Measurements from ENCODE around the gene RPUSD3. TPM values are rescaled to one million over a fixed set of nuclear protein-coding genes. Genes with fewer than 3 reads are reported as not detected.

Gene RPUSD3
- total and polyA plus RNA-seq, 9 of the 15 experiments (the other 6 are each of a cell fraction or from before 2014, with no cell fraction given): 13.8 to 99.0 (median 59.3) TPM

GRCh38 chr3:9820946-9821345, 22.9 kb downstream of the RPUSD3 start:
- no TSS peak for BruUV-seq (replicated peaks)
- ChIA-PET CTCF (ENCODE audit: low intra/inter-chr PET ratio) (no interaction called here), POLR2A (interaction anchor here (0.5 to 2.6 kb wide), 5 partner anchors 11 to 494 kb away, joined by 3 to 7 read pairs (median 5); no protein-coding TSS in a partner anchor)
- Histone ChIP-seq H3K4me2 (ENCODE audit: insufficient read depth, low read length) (no peak overlapping the region), H3K36me3 (ENCODE audit: control insufficient read depth, insufficient read depth, low read length) (peaks cover 43% of the 10 kb centered on the region), H3K4me1 (replicated peaks in 1 of 2; ENCODE audit: control insufficient read depth in 2 of 2, insufficient read depth in 2 of 2, low read length in 2 of 2) (peaks cover 0 to 4% of the 10 kb centered on the region in 2 experiments; a peak in 2 of 5 replicates), H3K79me2 (ENCODE audit: control insufficient read depth, insufficient read depth, low read length) (no peaks in the 10 kb centered on the region), H3K4me3 (no peak overlapping the region), H3K9me3 (replicated peaks; ENCODE audit: control insufficient read depth, insufficient read depth, low read depth, low read length) (no peaks in the 10 kb centered on the region), H2AFZ (ENCODE audit: low read depth, low read length) (no peak overlapping the region), H3K9me1 (ENCODE audit: control insufficient read depth, insufficient read depth, low read length) (peaks cover 7% of the 10 kb centered on the region), H3K27me3 (ENCODE audit: control insufficient read depth in 2 of 2, insufficient read depth in 2 of 2, low read length in 2 of 2) (no peaks in the 10 kb centered on the region), H3K27ac (ENCODE audit: extremely low read depth, low read depth, low read length) (no peak overlapping the region), H4K20me1 (replicated peaks; ENCODE audit: control insufficient read depth, insufficient read depth, low read length) (no peaks in the 10 kb centered on the region; the same call in 1 of the 2 replicates), H3K9ac (ENCODE audit: insufficient read depth in 1 of 2, low read depth in 2 of 2, low read length in 2 of 2) (no peak overlapping the region)
- intact Hi-C loops (cut with micrococcal nuclease): no loop called here
- FAIRE-seq: peak; percentile 52
- in situ Hi-C loops (cut with MboI): no loop called here
- WGBS (ENCODE audit: insufficient coverage, low coverage, missing lambda C conversion rate): 85% methylated on average over 2 of the region's 2 CpGs
- peak; percentile 34 to 50 (median 45); a peak in 5 of 6 replicates for TF ChIP-seq CTCF (IDR thresholded peaks at IDR 0.05 in 2 of 3, conservative IDR thresholded peaks at IDR 0.05 in 1 of 3; ENCODE audit: insufficient read depth in 2 of 3, low read depth in 1 of 3, low read length in 3 of 3)
- TF ChIP-seq SP2 (IDR thresholded peaks at IDR 0.05; ENCODE audit: extremely low read depth, low read depth, low read length, poor library complexity, severe bottlenecking): no peak
- no peak for DNase-seq (ENCODE audit: extremely low read depth in 1 of 4, low spot score in 3 of 4)
- peak; percentile 83 for ATAC-seq

GRCh38 chr3:9820543-9820942, 23.3 kb downstream of the RPUSD3 start:
- no peaks in the 10 kb centered on the region; the same call in 1 of the 2 replicates for H4K20me1 ChIP-seq (replicated peaks; ENCODE audit: control insufficient read depth, insufficient read depth, low read length)
- H2AFZ ChIP-seq (ENCODE audit: low read depth, low read length): no peak overlapping the region
- intact Hi-C loops (cut with micrococcal nuclease) (no loop called here), in situ Hi-C loops (cut with MboI) (no loop called here)
- H3K27me3 ChIP-seq (ENCODE audit: control insufficient read depth in 2 of 2, insufficient read depth in 2 of 2, low read length in 2 of 2): no peaks in the 10 kb centered on the region
- no peaks in the 10 kb centered on the region for H3K79me2 ChIP-seq (ENCODE audit: control insufficient read depth, insufficient read depth, low read length)
- no peak overlapping the region for H3K4me3 ChIP-seq
- ATAC-seq (peak; percentile 4; the same call in 2 of the 3 replicates), FAIRE-seq (no peak), DNase-seq (ENCODE audit: extremely low read depth in 1 of 4, low spot score in 3 of 4) (no peak)
- H3K36me3 ChIP-seq (ENCODE audit: control insufficient read depth, insufficient read depth, low read length): peaks cover 41% of the 10 kb centered on the region
- no peak overlapping the region for H3K4me2 ChIP-seq (ENCODE audit: insufficient read depth, low read length)
- peaks cover 0 to 1% of the 10 kb centered on the region in 2 experiments; a peak in 2 of 5 replicates for H3K4me1 ChIP-seq (replicated peaks in 1 of 2; ENCODE audit: control insufficient read depth in 2 of 2, insufficient read depth in 2 of 2, low read length in 2 of 2)
- H3K27ac ChIP-seq (ENCODE audit: extremely low read depth, low read depth, low read length): no peak overlapping the region; the same call in 2 of the 3 replicates
- POLR2A ChIA-PET: interaction anchor here (0.7 to 2.6 kb wide), 3 partner anchors 12 to 17 kb away, joined by 3 to 7 read pairs (median 4); no protein-coding TSS in a partner anchor
- BruUV-seq (replicated peaks): no TSS peak
- no peaks in the 10 kb centered on the region for H3K9me3 ChIP-seq (replicated peaks; ENCODE audit: control insufficient read depth, insufficient read depth, low read depth, low read length)
- CTCF ChIA-PET (ENCODE audit: low intra/inter-chr PET ratio): no interaction called here
- H3K9ac ChIP-seq (ENCODE audit: insufficient read depth in 1 of 2, low read depth in 2 of 2, low read length in 2 of 2): peak overlapping the region in 1 of 2 experiments; percentile 31; a peak in 2 of 4 replicates
- WGBS (ENCODE audit: insufficient coverage, low coverage, missing lambda C conversion rate): 91% methylated on average over 11 of the region's 12 CpGs
- peaks cover 3% of the 10 kb centered on the region for H3K9me1 ChIP-seq (ENCODE audit: control insufficient read depth, insufficient read depth, low read length)
- no peak for TF ChIP-seq E4F1 (CRISPR knock-in tag; IDR thresholded peaks at IDR 0.05; ENCODE audit: borderline replicate concordance)
- no peak for TF ChIP-seq ZNF764 (CRISPR knock-in tag; IDR thresholded peaks at IDR 0.05; ENCODE audit: low read depth)
- TF ChIP-seq POLR2AphosphoS5 (IDR thresholded peaks at IDR 0.05; ENCODE audit: control insufficient read depth, insufficient read depth, low read depth, low read length): 0 out of 2 replicates have a peak, but pooled peaks have one; percentile 25
- no peak for TF ChIP-seq ZNF23 (CRISPR knock-in tag; IDR thresholded peaks at IDR 0.05)
- no peak for TF ChIP-seq MYC (IDR thresholded peaks at IDR 0.05; ENCODE audit: low read depth, low read length)
- TF ChIP-seq MYC (CRISPR knock-in tag; IDR thresholded peaks at IDR 0.05; ENCODE audit: borderline replicate concordance, low read depth): no peak
- TF ChIP-seq ZNF778 (CRISPR knock-in tag; IDR thresholded peaks at IDR 0.05): no peak
- TF ChIP-seq MAFG (tag; conservative IDR thresholded peaks at IDR 0.05): no peak
- TF ChIP-seq ZNF77 (CRISPR knock-in tag; IDR thresholded peaks at IDR 0.05): no peak

Measured in K562 (cell line).